Measurements from ENCODE around the gene BFSP1.

BFSP1 gene

GRCh38 chr20:17465236-17465635, 65.9 kb downstream of the BFSP1 start:
- no peak for DNase-seq (ENCODE audit: low spot score)

GRCh38 chr20:17463711-17464110, 67.5 kb downstream of the BFSP1 start:
- no peak for DNase-seq (ENCODE audit: low spot score)

- DNase-seq (ENCODE audit: low spot score) = no peak
Measured at GRCh38 chr20:17461941-17462340, 69.2 kb downstream of the BFSP1 start.

GRCh38 chr20:17460119-17460518, 71.1 kb downstream of the BFSP1 start:
- DNase-seq (ENCODE audit: low spot score) = no peak

GRCh38 chr20:17457588-17458190, 73.5 kb downstream of the BFSP1 start:
- no peak for DNase-seq (ENCODE audit: low spot score)

- DNase-seq (ENCODE audit: low spot score) = no peak
Measured at GRCh38 chr20:17457079-17457478, 74.1 kb downstream of the BFSP1 start.

GRCh38 chr20:17456279-17456678, 74.9 kb downstream of the BFSP1 start:
- DNase-seq (ENCODE audit: low spot score) = no peak

- no peak for DNase-seq (ENCODE audit: low spot score)
Measured at GRCh38 chr20:17453592-17453991, 77.6 kb downstream of the BFSP1 start.

- DNase-seq (ENCODE audit: low spot score) = no peak
Measured at GRCh38 chr20:17452441-17452840, 78.7 kb downstream of the BFSP1 start.

- DNase-seq (ENCODE audit: low spot score) = no peak
Measured at GRCh38 chr20:17449031-17449430, 82.1 kb downstream of the BFSP1 start.

- no peak for DNase-seq (ENCODE audit: low spot score)
Measured at GRCh38 chr20:17448071-17448470, 83.1 kb downstream of the BFSP1 start.

- no peak for DNase-seq (ENCODE audit: low spot score)
Measured at GRCh38 chr20:17446171-17446570, 85.0 kb downstream of the BFSP1 start.

- DNase-seq (ENCODE audit: low spot score) = no peak
Measured at GRCh38 chr20:17445543-17445942, 85.6 kb downstream of the BFSP1 start.

- DNase-seq (ENCODE audit: low spot score) = no peak
Measured at GRCh38 chr20:17444091-17444490, 87.1 kb downstream of the BFSP1 start.
